Measurements from ENCODE around the gene CD79A.

- TF ChIP-seq CTCF (IDR thresholded peaks at IDR 0.05) (no peak), POLR2AphosphoS5 (IDR thresholded peaks at IDR 0.05) (no peak)
These were observed 18.9 kb downstream of the CD79A start for GRCh38 chr19:41895745-41896580.
